Activated naive CD8-positive, alpha-beta T cell treated with anti-CD3 and anti-CD28 coated beads, Interleukin-2, amount 10 ng/mL, durations not matched to agents 7 days and 5 days (primary cell): ENCODE data around the gene ATOH8. TPM values are rescaled to one million over a fixed set of nuclear protein-coding genes. Genes with fewer than 3 reads are reported as not detected.
"Not testable (repeated sequence)": the region's sequence is repeated elsewhere in the genome, so short reads cannot be mapped to it uniquely, and the experiment has no call there.

ENCODE experiments used
- ATAC-seq: fragments of 150-1000 bp; cut with Tn5 transposase; one replicate; pipeline ENCODE4 v1.10.0; 2021; ENCODE audit warnings: low read depth, moderate library complexity
- POLR2A ChIA-PET: fragments of 350-600 bp; sonication (Branson Sonifier 250); formaldehyde crosslinking; loops from one replicate; lab custom pipeline; 2021; ENCODE audit warnings: antibody characterized with exemption; lab: Charles Lee
- DNase-seq: peaks from one replicate; pipeline ENCODE4 v3.0.0; 2021
- H3K27ac Mint-ChIP-seq: one replicate; pipeline ENCODE4 v1.8.0; 2022; ENCODE audit warnings: mild to moderate bottlenecking, mixed read lengths
- H3K27me3 Mint-ChIP-seq: one replicate; pipeline ENCODE4 v1.8.0; 2022; ENCODE audit warnings: mild to moderate bottlenecking, moderate library complexity, mixed read lengths
- H3K36me3 Mint-ChIP-seq: one replicate; pipeline ENCODE4 v1.8.0; 2021; ENCODE audit warnings: mild to moderate bottlenecking, mixed read lengths
- H3K4me1 Mint-ChIP-seq: one replicate; pipeline ENCODE4 v1.8.0; 2021; ENCODE audit warnings: mixed read lengths
- H3K4me3 Mint-ChIP-seq: one replicate; pipeline ENCODE4 v1.8.0; 2022; ENCODE audit warnings: mild to moderate bottlenecking, moderate library complexity, mixed read lengths
- H3K9me3 Mint-ChIP-seq: one replicate; pipeline ENCODE4 v1.8.0; 2021; ENCODE audit warnings: mixed read lengths
- total RNA-seq, 2 experiments: library from RNA; stranded (reverse); gene quantifications; one replicate each; pipeline ENCODE4 v1.2.3, GENCODE V29; 2021

Gene ATOH8
- total RNA-seq, 2 experiments from 2014 or later, result not detected

DNA sequence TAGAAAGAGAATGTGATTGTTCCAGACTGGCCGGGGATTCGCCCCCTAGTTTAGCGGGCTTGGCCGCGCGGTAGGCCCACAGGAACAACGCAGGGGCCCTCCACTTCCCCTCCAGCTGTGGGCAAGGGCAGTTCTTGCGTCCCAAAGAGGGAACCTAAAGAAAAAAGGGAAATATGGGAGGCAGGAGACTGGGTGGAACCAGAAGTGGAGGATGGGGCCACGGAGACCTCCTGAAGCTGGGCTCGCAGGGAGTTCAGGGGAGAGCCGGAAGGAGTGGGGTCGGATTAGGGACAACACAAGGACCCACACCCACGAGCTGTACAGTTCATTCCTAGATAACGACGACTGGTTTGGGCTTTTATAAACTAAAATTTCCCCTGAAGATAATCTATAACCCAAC lies 41.5 kb upstream of the ATOH8 start:
- Mint-ChIP-seq H3K4me3 (no peak overlapping the region), H3K36me3 (no peaks in the 10 kb centered on the region), H3K9me3 (no peaks in the 10 kb centered on the region), H3K27me3 (peaks cover 3% of the 10 kb centered on the region), H3K4me1 (peaks cover 31% of the 10 kb centered on the region), H3K27ac (no peak overlapping the region)
- POLR2A ChIA-PET, result no interaction called here
- no peak for ATAC-seq
- DNase-seq, result no peak

DNA sequence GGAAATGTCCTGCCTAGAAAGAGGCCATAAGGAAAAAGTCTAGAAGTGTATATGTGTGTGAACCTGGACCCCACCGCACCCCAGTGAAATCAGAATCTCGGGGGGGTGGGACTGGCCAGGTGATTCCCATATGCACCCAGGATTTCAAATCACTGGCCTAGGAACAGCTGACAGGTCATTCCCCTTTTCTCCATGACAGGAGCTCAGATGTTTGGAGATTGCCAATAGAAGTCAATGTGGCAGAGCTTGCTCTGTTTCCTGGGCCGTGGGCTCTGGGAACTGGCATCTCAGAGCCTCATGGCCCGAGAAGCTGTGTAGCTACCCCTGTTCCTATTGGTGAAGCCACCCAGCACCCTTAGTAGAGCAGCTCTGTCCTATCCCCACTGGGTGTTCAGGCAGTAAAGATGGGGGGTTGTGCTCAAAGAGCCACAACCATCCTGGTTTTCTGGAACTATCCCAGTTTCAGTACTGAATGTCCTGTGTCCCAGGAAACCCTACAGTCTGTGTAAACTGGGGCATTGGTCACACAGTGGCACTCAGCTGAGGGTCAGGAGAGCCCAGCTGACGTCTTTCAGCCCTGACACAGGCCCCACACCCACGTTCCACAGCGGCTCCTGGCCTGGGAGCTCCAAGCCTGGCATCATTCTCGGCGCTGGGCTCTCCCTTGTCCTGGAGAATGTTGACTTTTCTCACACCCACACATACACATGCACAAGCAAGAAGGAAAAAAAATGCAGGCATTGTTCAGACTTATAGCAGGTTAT lies 40.8 kb upstream of the ATOH8 start:
- peaks cover 5% of the 10 kb centered on the region for H3K27me3 Mint-ChIP-seq
- no peaks in the 10 kb centered on the region for H3K36me3 Mint-ChIP-seq
- ATAC-seq, result no peak
- POLR2A ChIA-PET, result interaction anchor here (0.5 to 0.6 kb wide), 2 partner anchors 29 to 220 kb away, joined by 3 to 4 read pairs; no protein-coding TSS in a partner anchor
- peak overlapping the region; percentile 24 for H3K27ac Mint-ChIP-seq
- no peaks in the 10 kb centered on the region for H3K9me3 Mint-ChIP-seq
- no peak for DNase-seq
- no peak overlapping the region for H3K4me3 Mint-ChIP-seq
- peaks cover 31% of the 10 kb centered on the region for H3K4me1 Mint-ChIP-seq

DNA sequence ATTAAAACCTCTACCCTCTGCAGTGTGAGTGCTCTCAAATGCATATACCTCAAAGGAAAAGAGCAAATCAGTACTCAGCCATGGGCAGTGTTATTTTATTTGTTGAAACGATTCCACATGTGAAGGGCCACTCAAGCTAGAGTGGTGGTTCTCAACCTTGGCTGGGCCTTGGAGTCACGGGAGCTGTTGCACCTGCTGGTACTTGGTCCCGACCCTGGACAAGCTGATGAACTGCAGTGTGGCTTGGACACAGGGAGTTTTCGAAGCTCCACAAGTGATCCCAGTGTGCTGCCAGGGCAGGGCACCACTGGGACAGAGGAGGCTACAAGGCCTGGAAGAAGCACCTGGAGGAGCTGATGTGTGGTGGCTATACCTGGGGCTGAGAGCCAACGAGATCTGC lies 40.0 kb upstream of the ATOH8 start:
- H3K9me3 Mint-ChIP-seq, result no peaks in the 10 kb centered on the region
- H3K27me3 Mint-ChIP-seq, result peaks cover 7% of the 10 kb centered on the region
- ATAC-seq, result no peak
- POLR2A ChIA-PET, result interaction anchor here (0.5 to 1.7 kb wide), 4 partner anchors 9 to 219 kb away, joined by 3 to 6 read pairs (median 4); no protein-coding TSS in a partner anchor
- H3K4me3 Mint-ChIP-seq, result no peak overlapping the region
- H3K36me3 Mint-ChIP-seq, result no peaks in the 10 kb centered on the region
- peak overlapping the region; percentile 53 for H3K27ac Mint-ChIP-seq
- peaks cover 31% of the 10 kb centered on the region for H3K4me1 Mint-ChIP-seq
- no peak for DNase-seq

DNA sequence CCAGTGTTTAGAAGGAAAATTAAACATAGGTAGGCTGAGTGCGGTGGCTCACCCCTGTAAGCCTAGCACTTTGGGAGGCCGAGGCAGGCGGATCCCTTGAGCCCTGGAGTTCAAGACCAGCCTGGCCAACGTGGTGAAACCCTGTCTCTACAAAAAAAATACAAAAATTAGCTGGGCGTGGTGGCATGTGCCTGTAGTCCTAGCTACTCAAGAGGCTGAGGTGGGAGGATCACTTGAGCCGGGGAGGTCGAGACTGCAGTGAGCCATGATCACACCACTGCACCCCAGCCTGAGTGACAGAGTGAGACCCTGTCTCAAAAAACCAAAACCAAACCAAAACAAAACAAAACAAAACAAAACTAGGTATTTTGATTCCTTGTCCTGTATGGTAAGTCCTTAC lies 39.4 kb upstream of the ATOH8 start:
- Mint-ChIP-seq H3K27ac (peak overlapping the region; percentile 53), H3K4me3 (peak overlapping the region; percentile 28), H3K4me1 (peaks cover 31% of the 10 kb centered on the region)
- not testable (repeated sequence) for ATAC-seq, H3K36me3 Mint-ChIP-seq, DNase-seq, H3K27me3 Mint-ChIP-seq, H3K9me3 Mint-ChIP-seq
- POLR2A ChIA-PET, result interaction anchor here (0.8 to 1.7 kb wide), 3 partner anchors 10 to 36 kb away, joined by 4 to 6 read pairs (median 5); no protein-coding TSS in a partner anchor

DNA sequence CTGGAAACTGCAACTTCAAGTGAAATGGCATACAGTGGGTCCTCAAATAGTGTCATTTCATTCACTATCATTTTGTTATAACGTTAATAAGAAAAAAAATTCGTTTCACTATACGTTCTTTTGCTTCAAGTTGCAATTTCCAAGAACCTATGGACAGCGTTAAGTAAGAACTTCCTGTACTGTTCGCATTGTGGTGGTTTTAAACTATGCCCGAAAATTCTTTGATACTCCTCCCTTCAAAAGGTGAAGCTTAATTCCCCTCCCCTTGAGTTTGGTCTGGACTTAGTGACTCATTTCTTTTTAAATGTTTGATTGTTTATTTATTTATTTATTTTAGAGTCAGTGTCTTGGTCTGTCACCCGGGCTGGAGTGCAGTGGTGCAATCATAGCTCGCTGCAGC lies 39.0 kb upstream of the ATOH8 start:
- Mint-ChIP-seq H3K27me3 (peaks cover 6% of the 10 kb centered on the region), H3K36me3 (no peaks in the 10 kb centered on the region), H3K9me3 (no peaks in the 10 kb centered on the region), H3K4me3 (peak overlapping the region; percentile 28), H3K27ac (peak overlapping the region; percentile 53), H3K4me1 (peaks cover 31% of the 10 kb centered on the region)
- ATAC-seq, result peak; percentile 77
- POLR2A ChIA-PET, result interaction anchor here (0.7 to 1.7 kb wide), 3 partner anchors 9 to 36 kb away, joined by 3 to 6 read pairs (median 4); no protein-coding TSS in a partner anchor
- DNase-seq, result no peak

DNA sequence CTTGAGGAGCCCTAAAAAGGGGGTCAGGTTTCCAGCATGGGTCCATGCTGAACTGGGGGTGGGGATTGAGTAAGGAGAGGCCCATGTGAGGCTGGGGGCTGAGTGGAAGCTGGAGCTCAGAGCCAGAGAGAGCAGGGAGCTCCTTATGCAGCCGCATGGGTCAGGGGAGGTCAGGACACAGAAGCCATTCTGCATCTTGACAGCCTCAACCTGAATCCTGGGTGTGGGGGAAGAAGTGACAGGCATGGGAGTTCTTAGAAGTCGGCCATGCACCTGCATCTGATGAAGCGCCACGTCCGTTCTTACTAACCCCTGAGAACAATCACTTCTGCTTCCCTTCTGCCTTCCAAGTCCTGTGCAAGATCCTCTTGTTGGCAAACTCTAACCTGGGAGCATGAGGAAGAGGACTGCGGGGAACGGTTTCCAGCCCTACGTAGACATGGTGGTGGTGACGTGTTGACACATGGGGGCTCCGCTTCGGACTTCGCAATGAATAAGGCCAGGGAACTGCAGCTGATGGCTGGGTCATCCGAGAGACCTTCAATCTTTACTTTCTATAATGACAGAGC lies 37.4 kb upstream of the ATOH8 start:
- peaks cover 27% of the 10 kb centered on the region for H3K4me1 Mint-ChIP-seq
- peaks cover 6% of the 10 kb centered on the region for H3K27me3 Mint-ChIP-seq
- H3K4me3 Mint-ChIP-seq, result no peak overlapping the region
- ATAC-seq (no peak), DNase-seq (no peak)
- POLR2A ChIA-PET, result interaction anchor here (0.7 kb wide), 1 partner anchor 28 kb away, joined by 3 read pairs; no protein-coding TSS in a partner anchor
- H3K27ac Mint-ChIP-seq, result no peak overlapping the region
- H3K36me3 Mint-ChIP-seq, result peaks cover 1% of the 10 kb centered on the region
- peaks cover 6% of the 10 kb centered on the region for H3K9me3 Mint-ChIP-seq

DNA sequence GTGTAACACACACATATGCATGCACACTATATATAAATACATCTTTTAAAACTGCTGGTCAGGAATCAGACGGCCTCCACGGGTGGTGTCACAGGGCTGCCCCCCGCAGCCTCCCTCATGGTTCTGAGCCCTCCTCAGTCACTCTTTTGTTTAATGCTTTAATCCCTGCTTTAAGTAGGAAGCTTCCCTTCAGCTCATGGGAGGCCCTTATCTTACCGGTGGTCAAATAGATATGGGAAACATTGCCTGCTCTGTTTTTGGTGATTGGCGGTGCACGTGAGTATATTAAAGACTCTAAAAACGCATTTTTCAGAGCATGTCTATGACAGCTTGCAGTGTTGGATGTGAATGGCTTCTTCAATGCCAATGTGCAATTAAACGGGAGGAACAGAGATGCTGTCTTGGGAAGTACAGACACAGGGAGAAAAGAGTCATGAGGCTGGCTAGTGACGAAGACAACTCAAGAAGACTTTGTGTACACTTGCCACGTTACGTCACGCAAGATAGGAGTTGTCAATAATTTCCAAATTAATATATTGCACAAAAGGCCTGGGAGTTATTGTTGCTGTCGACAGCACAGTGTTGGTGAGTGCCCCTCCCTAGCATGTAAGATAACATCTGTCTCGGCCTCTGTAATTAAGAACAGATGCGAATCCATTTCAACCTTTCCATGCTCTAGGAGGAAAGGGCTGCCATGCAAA lies 36.3 kb upstream of the ATOH8 start:
- ATAC-seq (no peak), DNase-seq (no peak)
- peaks cover 6% of the 10 kb centered on the region for H3K27me3 Mint-ChIP-seq
- H3K27ac Mint-ChIP-seq, result no peak overlapping the region
- H3K4me3 Mint-ChIP-seq, result no peak overlapping the region
- POLR2A ChIA-PET, result interaction anchor here (0.5 to 0.7 kb wide), 2 partner anchors 27 to 400 kb away, joined by 3 to 4 read pairs; no protein-coding TSS in a partner anchor
- H3K9me3 Mint-ChIP-seq, result peaks cover 6% of the 10 kb centered on the region
- H3K4me1 Mint-ChIP-seq, result peaks cover 27% of the 10 kb centered on the region
- H3K36me3 Mint-ChIP-seq, result peaks cover 1% of the 10 kb centered on the region

DNA sequence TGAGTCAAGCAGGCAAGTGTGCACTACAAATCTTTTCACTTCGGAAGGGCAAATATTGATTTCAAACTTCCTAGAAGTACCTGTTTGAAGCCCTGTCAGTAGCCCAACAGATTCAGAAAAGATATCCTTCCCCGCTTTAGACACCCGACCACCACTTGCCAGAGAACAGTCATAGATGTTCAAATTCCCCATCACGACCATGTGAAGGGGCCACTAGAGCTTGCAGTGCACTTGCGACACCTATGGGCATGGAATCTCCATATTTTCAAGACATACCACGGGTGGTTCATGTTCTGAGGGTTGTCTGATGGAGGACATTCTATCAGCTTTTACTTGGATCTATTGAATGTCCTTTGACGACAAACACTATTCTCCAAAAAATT lies 35.8 kb upstream of the ATOH8 start:
- ATAC-seq (no peak), DNase-seq (no peak)
- Mint-ChIP-seq H3K9me3 (peaks cover 6% of the 10 kb centered on the region), H3K4me3 (no peak overlapping the region), H3K4me1 (peaks cover 24% of the 10 kb centered on the region), H3K27ac (no peak overlapping the region), H3K36me3 (peaks cover 1% of the 10 kb centered on the region), H3K27me3 (peaks cover 6% of the 10 kb centered on the region)
- POLR2A ChIA-PET, result no interaction called here

DNA sequence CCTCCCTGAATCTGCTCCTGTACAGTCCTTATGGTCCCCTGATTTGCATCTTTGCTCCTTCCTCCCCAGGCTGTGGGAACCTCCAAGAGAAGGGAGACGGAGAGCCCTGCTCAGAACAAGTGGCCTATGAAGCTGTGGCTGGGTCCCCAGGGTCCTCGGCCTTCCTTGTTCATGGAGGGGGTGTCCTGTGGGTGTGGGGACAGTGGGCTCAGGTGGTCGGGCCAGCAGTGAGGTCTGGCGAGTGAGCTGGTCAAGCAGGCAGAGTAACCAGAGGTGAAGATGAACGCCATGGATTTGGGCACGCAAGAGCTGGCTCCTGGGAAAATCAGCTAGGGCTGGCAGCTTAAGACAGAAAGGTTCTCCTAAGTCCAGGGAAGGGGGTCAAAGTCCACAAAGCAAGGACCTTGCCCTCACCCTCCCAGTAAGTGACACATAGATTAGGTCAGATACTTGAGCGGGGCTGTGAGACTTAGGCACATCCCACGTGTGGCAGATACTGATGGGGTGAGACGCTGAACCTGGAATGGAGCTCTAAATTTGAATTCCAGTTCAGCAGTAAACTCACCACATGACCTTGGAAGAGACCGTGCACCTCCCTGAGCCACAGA lies 34.8 kb upstream of the ATOH8 start:
- no peak overlapping the region for H3K4me3 Mint-ChIP-seq
- H3K27ac Mint-ChIP-seq, result no peak overlapping the region

DNA sequence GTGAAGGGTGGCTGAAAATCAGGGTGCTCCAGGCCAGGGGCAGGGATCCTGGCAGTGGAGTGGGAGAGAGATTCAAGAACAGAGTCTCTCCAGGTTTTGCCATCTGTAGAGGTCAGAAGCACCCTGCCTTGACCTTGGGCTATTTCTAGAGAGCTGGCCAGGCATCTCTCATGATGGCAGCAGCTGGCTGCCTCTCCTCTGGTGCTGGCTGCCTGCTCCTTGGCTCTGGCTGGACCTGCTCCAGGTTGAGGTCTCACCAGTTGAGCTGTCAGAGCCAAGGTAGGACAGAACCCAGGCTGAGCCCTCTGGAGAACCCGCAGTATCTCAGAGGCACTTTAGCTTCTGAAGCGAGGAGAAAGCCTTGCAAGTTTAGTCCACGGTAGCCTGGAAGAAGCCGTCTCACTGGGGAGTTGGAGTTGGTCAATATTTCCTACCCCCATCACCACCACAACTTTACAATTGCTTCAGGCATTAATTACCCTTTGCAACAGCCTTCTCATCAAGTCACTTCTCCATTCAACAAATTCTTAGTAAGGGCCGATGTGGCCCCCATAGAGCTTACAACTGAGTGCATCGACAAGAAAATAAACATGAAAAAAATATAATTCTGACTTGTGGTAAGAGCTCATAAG lies 34.1 kb upstream of the ATOH8 start:
- no peak for ATAC-seq
- peaks cover 17% of the 10 kb centered on the region for H3K4me1 Mint-ChIP-seq
- H3K27me3 Mint-ChIP-seq, result peaks cover 12% of the 10 kb centered on the region
- POLR2A ChIA-PET, result no interaction called here
- peaks cover 1% of the 10 kb centered on the region for H3K36me3 Mint-ChIP-seq
- H3K4me3 Mint-ChIP-seq, result no peak overlapping the region
- H3K9me3 Mint-ChIP-seq, result peaks cover 6% of the 10 kb centered on the region
- DNase-seq, result no peak
- H3K27ac Mint-ChIP-seq, result no peak overlapping the region

More for the DNA sequence above, 34.8 kb upstream of the ATOH8 start:
- DNase-seq (no peak), ATAC-seq (no peak)
- H3K36me3 Mint-ChIP-seq, result peaks cover 1% of the 10 kb centered on the region
- peaks cover 6% of the 10 kb centered on the region for H3K27me3 Mint-ChIP-seq
- H3K4me1 Mint-ChIP-seq, result peaks cover 20% of the 10 kb centered on the region
- H3K9me3 Mint-ChIP-seq, result peaks cover 6% of the 10 kb centered on the region
- POLR2A ChIA-PET, result no interaction called here

DNA sequence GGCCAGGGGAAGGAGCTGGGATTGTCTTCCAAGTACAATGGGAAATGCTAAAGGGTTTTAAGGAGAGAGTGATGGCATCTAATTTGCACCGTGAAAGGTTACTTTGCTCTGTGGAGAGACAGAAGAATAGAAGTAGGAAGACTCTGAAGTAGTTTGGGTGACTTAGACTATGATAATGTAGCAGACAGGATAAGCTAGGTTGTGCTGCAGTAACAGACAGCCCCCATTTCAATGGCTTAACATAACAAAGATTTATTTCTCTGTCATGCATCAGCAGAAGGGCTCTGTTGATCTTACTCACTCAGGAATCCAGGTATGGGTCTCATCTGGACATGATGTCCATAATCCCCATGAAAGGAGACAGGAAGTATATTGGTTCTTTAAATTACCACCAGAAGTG lies 33.3 kb upstream of the ATOH8 start:
- ATAC-seq, result no peak
- no peak overlapping the region for H3K27ac Mint-ChIP-seq
- POLR2A ChIA-PET, result no interaction called here
- DNase-seq, result no peak
- H3K4me3 Mint-ChIP-seq, result no peak overlapping the region
- peaks cover 9% of the 10 kb centered on the region for H3K4me1 Mint-ChIP-seq
- H3K27me3 Mint-ChIP-seq, result peaks cover 20% of the 10 kb centered on the region
- peaks cover 1% of the 10 kb centered on the region for H3K36me3 Mint-ChIP-seq
- peaks cover 6% of the 10 kb centered on the region for H3K9me3 Mint-ChIP-seq

DNA sequence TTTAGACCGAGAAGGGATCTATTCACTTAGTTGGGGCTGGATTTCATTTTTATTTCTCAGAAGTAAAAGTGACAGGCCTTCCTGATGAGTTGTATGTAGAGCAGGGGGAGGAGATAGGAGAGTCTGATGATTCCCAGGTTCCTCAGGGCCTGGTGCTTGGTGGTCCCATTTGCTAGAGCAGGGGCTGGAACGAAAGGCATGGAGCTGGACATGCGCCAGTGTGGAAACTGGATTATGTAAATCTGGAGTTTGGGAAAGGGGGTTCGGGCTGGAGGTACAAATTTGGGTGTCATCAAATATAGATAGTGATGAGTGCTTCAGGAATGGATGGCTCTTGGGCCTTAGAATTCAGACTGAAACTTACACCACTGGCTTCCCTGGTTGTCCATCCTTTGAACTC lies 32.1 kb upstream of the ATOH8 start:
- H3K27ac Mint-ChIP-seq, result no peak overlapping the region
- H3K9me3 Mint-ChIP-seq, result peaks cover 6% of the 10 kb centered on the region
- H3K27me3 Mint-ChIP-seq, result peaks cover 22% of the 10 kb centered on the region
- H3K4me3 Mint-ChIP-seq, result no peak overlapping the region
- POLR2A ChIA-PET, result no interaction called here
- peaks cover 1% of the 10 kb centered on the region for H3K36me3 Mint-ChIP-seq
- DNase-seq, result no peak
- peaks cover 2% of the 10 kb centered on the region for H3K4me1 Mint-ChIP-seq
- ATAC-seq, result no peak

DNA sequence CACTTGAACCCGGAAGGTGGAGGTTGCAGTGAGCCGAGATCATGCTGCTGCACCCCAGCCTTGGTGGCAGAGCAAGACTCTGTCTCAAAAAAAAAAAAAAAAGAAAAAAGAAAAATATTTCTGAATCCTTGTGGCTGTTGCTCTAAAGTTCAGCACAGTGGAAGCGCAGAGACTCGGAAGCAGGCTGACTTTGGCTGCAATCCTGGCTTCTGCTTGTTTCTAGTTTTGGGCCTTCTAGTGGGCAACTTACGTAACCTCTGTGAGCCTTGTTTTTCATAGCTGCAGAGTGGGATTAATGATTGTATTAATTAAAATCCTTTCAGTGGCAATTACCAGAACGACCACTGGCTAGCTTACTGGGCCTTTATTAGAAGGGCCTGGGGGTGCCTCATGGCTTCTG lies 31.3 kb upstream of the ATOH8 start:
- no peak overlapping the region for H3K4me3 Mint-ChIP-seq
- peaks cover 28% of the 10 kb centered on the region for H3K27me3 Mint-ChIP-seq
- no peak for ATAC-seq
- H3K9me3 Mint-ChIP-seq, result peaks cover 6% of the 10 kb centered on the region
- POLR2A ChIA-PET, result no interaction called here
- H3K4me1 Mint-ChIP-seq, result peaks cover 2% of the 10 kb centered on the region
- no peak for DNase-seq
- no peak overlapping the region for H3K27ac Mint-ChIP-seq
- H3K36me3 Mint-ChIP-seq, result peaks cover 1% of the 10 kb centered on the region
